ENCODE data around the gene CYB5R4. TPM values are rescaled to one million over a fixed set of nuclear protein-coding genes. Genes with fewer than 3 reads are reported as not detected.

Gene CYB5R4
- total and polyA plus RNA-seq, 2 of the 13 experiments (the other 11 are each of a cell fraction or from before 2014, with no cell fraction given), result 5.3 to 26.1 TPM

DNA sequence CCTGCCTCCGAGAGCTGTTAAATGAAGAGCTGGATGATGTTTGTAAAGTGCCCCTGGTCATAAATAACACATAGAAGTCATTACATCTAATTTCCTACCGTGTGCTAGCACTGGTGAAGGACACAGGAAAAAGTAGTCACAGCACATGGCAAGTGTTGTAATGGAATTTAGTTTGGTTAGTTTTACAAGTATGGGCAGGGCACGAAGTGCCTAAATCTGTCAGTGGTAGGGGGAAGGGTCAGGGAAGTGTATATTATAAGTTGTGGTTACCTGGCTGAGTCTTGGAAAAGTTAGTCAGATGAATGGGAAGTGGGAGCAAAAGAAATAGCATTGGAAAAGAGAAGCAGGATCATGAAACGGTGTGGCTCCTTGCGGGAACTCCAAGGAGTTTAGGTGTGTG lies 4.7 kb upstream of the CYB5R4 start:
- Histone ChIP-seq H3K9me3 (ENCODE audit: low read length) (no peaks in the 10 kb centered on the region), H3K79me2 (ENCODE audit: insufficient read depth, low read length) (no peaks in the 10 kb centered on the region), H3K27me3 (ENCODE audit: control insufficient read depth in 1 of 2, insufficient read depth in 2 of 2, low read length in 2 of 2) (peaks cover 4 to 29% of the 10 kb centered on the region in 2 experiments; a peak in 4 of 5 replicates), H3K9ac (ENCODE audit: insufficient read depth, low read depth, low read length) (no peak overlapping the region), H3K4me3 (replicated peaks in 1 of 3; ENCODE audit: insufficient read depth in 1 of 3, low read depth in 2 of 3, low read length in 3 of 3) (no peak overlapping the region), H2AFZ (ENCODE audit: low read length) (no peak overlapping the region), H4K20me1 (ENCODE audit: insufficient read depth, low read length) (no peaks in the 10 kb centered on the region), H3K4me2 (ENCODE audit: low read depth, low read length) (no peak overlapping the region), H3K4me1 (ENCODE audit: insufficient read depth, low read length) (peaks cover 18% of the 10 kb centered on the region), H3K36me3 (replicated peaks in 1 of 2; ENCODE audit: control insufficient read depth in 1 of 2, insufficient read depth in 2 of 2, low read length in 2 of 2) (no peaks in the 10 kb centered on the region), H3K27ac (ENCODE audit: extremely low read length, insufficient read depth, low read length) (no peak overlapping the region)
- CTCF ChIA-PET (ENCODE audit: low intra/inter-chr PET ratio, low total read pairs), result no interaction called here
- intact Hi-C loops (cut with micrococcal nuclease; ENCODE audit: unreplicated experiment) (no loop called here), in situ Hi-C loops (cut with HindIII; ENCODE audit: extremely low pct_ligation_motif_present, low pct_unique_long_range_greater_than_20kb) (no loop called here)
- 1% methylated on average over 5 of the region's 5 CpGs for WGBS (ENCODE audit: low lambda C conversion rate)
- no peak for DNase-seq (ENCODE audit: low spot score)
- no peak for ATAC-seq
- POLR2A ChIA-PET, result no interaction called here
- TF ChIP-seq SMYD3 (CRISPR knock-in tag; IDR thresholded peaks at IDR 0.05) (no peak), MATR3 (CRISPR knock-in tag; IDR thresholded peaks at IDR 0.05) (no peak), NONO (IDR thresholded peaks at IDR 0.05) (no peak), NONO (CRISPR knock-in tag; conservative IDR thresholded peaks at IDR 0.05) (no peak), NR1H2 (CRISPR knock-in tag; IDR thresholded peaks at IDR 0.05; ENCODE audit: borderline replicate concordance, low read depth) (no peak), HNRNPUL1 (IDR thresholded peaks at IDR 0.05; ENCODE audit: low read depth, low read length) (no peak), XRCC5 (optimal IDR thresholded peaks at IDR 0.05; ENCODE audit: low read length) (no peak), SNAI1 (CRISPR knock-in tag; IDR thresholded peaks at IDR 0.05; ENCODE audit: borderline replicate concordance) (no peak), ZZZ3 (CRISPR knock-in tag; IDR thresholded peaks at IDR 0.05; ENCODE audit: borderline replicate concordance) (no peak), RFXAP (CRISPR knock-in tag; IDR thresholded peaks at IDR 0.05; ENCODE audit: borderline replicate concordance) (no peak), ZBTB43 (CRISPR knock-in tag; conservative IDR thresholded peaks at IDR 0.05) (no peak), SMAD1 (CRISPR knock-in tag; IDR thresholded peaks at IDR 0.05; ENCODE audit: borderline replicate concordance, low read depth) (no peak), TP53 (CRISPR knock-in tag; conservative IDR thresholded peaks at IDR 0.05) (no peak), FOSL2 (CRISPR knock-in tag; IDR thresholded peaks at IDR 0.05) (no peak)
- TF ChIP-seq, protein P1, sequence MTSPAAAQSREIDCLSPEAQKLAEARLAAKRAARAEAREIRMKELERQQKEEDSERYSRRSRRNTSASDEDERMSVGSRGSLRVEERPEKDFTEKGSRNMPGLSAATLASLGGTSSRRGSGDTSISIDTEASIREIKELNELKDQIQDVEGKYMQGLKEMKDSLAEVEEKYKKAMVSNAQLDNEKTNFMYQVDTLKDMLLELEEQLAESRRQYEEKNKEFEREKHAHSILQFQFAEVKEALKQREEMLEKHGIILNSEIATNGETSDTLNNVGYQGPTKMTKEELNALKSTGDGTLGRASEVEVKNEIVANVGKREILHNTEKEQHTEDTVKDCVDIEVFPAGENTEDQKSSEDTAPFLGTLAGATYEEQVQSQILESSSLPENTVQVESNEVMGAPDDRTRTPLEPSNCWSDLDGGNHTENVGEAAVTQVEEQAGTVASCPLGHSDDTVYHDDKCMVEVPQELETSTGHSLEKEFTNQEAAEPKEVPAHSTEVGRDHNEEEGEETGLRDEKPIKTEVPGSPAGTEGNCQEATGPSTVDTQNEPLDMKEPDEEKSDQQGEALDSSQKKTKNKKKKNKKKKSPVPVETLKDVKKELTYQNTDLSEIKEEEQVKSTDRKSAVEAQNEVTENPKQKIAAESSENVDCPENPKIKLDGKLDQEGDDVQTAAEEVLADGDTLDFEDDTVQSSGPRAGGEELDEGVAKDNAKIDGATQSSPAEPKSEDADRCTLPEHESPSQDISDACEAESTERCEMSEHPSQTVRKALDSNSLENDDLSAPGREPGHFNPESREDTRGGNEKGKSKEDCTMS (CRISPR knock-in tag; conservative IDR thresholded peaks at IDR 0.05), result no peak
- TF ChIP-seq, protein P2, sequence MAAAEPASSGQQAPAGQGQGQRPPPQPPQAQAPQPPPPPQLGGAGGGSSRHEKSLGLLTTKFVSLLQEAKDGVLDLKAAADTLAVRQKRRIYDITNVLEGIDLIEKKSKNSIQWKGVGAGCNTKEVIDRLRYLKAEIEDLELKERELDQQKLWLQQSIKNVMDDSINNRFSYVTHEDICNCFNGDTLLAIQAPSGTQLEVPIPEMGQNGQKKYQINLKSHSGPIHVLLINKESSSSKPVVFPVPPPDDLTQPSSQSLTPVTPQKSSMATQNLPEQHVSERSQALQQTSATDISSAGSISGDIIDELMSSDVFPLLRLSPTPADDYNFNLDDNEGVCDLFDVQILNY (CRISPR knock-in tag; conservative IDR thresholded peaks at IDR 0.05), result no peak
- TF ChIP-seq, protein P3, sequence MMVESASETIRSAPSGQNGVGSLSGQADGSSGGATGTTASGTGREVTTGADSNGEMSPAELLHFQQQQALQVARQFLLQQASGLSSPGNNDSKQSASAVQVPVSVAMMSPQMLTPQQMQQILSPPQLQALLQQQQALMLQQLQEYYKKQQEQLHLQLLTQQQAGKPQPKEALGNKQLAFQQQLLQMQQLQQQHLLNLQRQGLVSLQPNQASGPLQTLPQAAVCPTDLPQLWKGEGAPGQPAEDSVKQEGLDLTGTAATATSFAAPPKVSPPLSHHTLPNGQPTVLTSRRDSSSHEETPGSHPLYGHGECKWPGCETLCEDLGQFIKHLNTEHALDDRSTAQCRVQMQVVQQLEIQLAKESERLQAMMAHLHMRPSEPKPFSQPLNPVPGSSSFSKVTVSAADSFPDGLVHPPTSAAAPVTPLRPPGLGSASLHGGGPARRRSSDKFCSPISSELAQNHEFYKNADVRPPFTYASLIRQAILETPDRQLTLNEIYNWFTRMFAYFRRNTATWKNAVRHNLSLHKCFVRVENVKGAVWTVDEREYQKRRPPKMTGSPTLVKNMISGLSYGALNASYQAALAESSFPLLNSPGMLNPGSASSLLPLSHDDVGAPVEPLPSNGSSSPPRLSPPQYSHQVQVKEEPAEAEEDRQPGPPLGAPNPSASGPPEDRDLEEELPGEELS (CRISPR knock-in tag; IDR thresholded peaks at IDR 0.05), result no peak
- TF ChIP-seq, protein P4, sequence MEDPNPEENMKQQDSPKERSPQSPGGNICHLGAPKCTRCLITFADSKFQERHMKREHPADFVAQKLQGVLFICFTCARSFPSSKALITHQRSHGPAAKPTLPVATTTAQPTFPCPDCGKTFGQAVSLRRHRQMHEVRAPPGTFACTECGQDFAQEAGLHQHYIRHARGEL (CRISPR knock-in tag; IDR thresholded peaks at IDR 0.05), result no peak
- no TSS peak for BruUV-seq (replicated peaks)
- FAIRE-seq, result no peak

Measured in HepG2 (cell line).